ENCODE results near the gene IL27RA. TPM values are rescaled to one million over a fixed set of nuclear protein-coding genes. Genes with fewer than 3 reads are reported as not detected.

The IL27RA gene
- total and polyA plus RNA-seq, 11 donors, result 2.4 to 8.2 (median 4.2) TPM

GRCh38 chr19:14066134-14066533 lies 34.6 kb downstream of the IL27RA start:
- ATAC-seq (no peak), DNase-seq (no peak)
- Histone ChIP-seq H3K36me3 (no peaks in the 10 kb centered on the region), H3K4me3 (no peak overlapping the region), H3K9me3 (no peaks in the 10 kb centered on the region), H3K27ac (no peak overlapping the region), H3K4me1 (peaks cover 0 to 2% (median 0%) of the 10 kb centered on the region in 12 donors), H3K27me3 (peaks cover 0 to 4% (median 0%) of the 10 kb centered on the region in 9 donors)
- 58 to 67% (median 64%) methylated on average over 2 of the region's 2 CpGs for WGBS, 4 donors
- TF ChIP-seq POLR2A (IDR thresholded peaks at IDR 0.05) (no peak), CTCF (IDR thresholded peaks at IDR 0.05) (no peak)
- intact Hi-C loops (cut with DNase I), result loop anchor here in 1 of 10 donors (10.0 kb wide), 1 partner anchor 471 kb away; no protein-coding TSS in a partner anchor

DNA sequence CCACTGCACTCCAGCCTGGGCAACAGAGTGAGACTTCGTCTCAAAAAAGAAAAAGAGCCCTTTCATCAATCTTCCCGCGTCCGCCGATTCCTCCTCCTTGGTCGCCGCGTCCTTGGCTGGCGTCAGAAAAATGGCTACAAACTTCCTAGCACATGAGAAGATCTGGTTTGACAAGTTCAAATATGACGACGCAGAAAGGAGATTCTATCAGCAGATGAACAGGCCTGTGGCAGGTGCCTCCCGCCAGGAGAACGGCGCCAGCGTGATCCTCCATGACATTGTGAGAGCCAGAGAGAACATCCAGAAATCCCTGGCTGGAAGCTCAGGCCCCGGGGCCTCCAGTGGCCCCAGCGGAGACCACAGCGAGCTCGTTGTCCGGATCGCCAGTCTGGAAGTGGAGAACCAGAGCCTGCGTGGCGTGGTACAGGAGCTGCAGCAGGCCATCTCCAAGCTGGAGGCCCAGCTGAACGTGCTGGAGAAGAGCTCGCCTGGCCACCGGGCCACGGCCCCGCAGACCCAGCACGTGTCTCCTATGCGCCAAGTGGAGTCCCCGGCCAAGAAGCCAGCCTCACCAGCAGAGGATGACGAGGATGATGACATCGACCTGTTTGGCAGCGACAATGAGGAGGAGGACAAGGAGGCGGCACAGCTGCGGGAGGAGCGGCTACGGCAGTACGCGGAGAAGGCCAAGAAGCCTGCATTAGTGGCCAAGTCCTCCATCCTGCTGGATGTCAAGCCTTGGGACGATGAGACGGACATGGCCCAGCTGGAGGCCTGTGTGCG lies 38.9 kb downstream of the IL27RA start:
- peaks cover 0 to 37% (median 21%) of the 10 kb centered on the region in 12 donors for H3K4me1 ChIP-seq
- no peaks in the 10 kb centered on the region for H3K9me3 ChIP-seq
- H3K27ac ChIP-seq, result peak overlapping the region in 2 of 12 donors; percentile 92 to 94
- no peak for ATAC-seq
- DNase-seq, result peak in 2 of 5 donors; percentile 57 to 60
- 91 to 95% (median 93%) methylated on average over 27 to 43 of the region's 43 CpGs for WGBS, 4 donors
- intact Hi-C loops (cut with DNase I), result loop anchor here in 3 of 10 donors (5.0 to 10.0 kb wide), 5 partner anchors 47 to 476 kb away; partner anchors contain the start of genes PRKACA (in 2 of the 3), ASF1B (in 1 of the 3) and DCAF15 (in 1 of the 3)
- no peaks in the 10 kb centered on the region for H3K27me3 ChIP-seq
- H3K36me3 ChIP-seq, result no peaks in the 10 kb centered on the region
- no peak overlapping the region for H3K4me3 ChIP-seq
- TF ChIP-seq CTCF (IDR thresholded peaks at IDR 0.05) (no peak), POLR2A (IDR thresholded peaks at IDR 0.05) (no peak)

DNA sequence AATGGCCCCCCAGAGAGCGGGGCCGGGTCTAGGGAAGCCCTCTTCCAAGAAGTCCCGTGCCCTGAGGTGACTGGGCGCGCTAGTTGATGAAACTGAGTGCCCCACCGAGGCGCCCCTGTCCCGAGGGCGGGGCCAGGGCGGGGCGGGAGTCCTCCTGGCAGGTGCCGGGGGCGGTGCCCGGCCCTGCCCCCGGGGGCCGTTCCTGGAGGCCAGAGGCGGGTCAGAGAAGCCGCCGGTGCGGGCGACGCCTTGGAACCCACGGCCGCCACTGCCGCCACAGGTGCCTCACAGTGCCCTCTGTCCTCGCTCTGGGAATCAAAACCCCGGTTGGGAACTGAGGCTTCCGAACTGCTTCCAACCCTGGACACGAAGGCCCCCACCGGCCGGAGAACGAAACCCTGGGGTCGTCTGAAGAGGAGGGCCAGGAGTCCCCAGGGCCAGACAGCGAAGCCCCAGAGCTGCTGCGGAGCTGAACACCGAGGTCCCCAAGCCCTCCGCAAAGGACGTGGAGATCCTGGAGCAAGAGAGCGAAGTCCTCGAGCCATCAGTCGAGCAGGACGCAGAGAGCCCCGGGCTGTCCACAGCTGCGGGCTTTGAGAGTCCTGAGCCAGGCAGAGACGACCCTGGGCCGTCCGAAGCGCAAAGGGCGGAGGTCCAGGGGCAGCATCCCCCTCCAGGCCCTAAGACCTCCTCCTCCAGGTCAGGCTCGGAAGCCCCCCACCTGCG lies 41.1 kb downstream of the IL27RA start, which contains the start of gene MISP3:
MISP3 (plus strand) TSS at position 252 of the 726 bp plus-strand sequence. CDS start 524 bp downstream, outside the sequence.
- 0 to 2% (median 1%) methylated on average over 14 to 51 of the region's 51 CpGs for WGBS, 4 donors
- intact Hi-C loops (cut with DNase I), result loop anchor here in 7 of 10 donors (1.0 to 10.0 kb wide), 9 partner anchors 45 to 478 kb away; partner anchors contain the start of genes ASF1B (in 2 of the 7), PRKACA (in 2 of the 7), DCAF15 (in 1 of the 7) and RFX1 (in 1 of the 7)
- DNase-seq (peak; percentile 50 to 74 (median 58)), ATAC-seq (peak in 3 of 4 donors; percentile 19 to 43 (median 33))
- TF ChIP-seq CTCF (IDR thresholded peaks at IDR 0.05) (no peak), POLR2A (IDR thresholded peaks at IDR 0.05) (peak in 1 of 2 donors; percentile 57)
- Histone ChIP-seq H3K27me3 (no peaks in the 10 kb centered on the region), H3K9me3 (no peaks in the 10 kb centered on the region), H3K27ac (peak within 1 kb of the TSS; percentile 69 to 98 (median 91)), H3K4me3 (peak within 1 kb of the TSS; percentile 56 to 89 (median 74)), H3K4me1 (peaks cover 0 to 45% (median 25%) of the 10 kb centered on the region in 12 donors), H3K36me3 (no peaks in the 10 kb centered on the region)

All from heart left ventricle (tissue), 16 donors.